GM18951 (cell line): Measurements from ENCODE around the gene FRYL.
"Not testable (repeated sequence)": the region's sequence is repeated elsewhere in the genome, so short reads cannot be mapped to it uniquely, and the experiment has no call there.

ENCODE experiments used
- POLR2A ChIP-seq: IDR thresholded peaks from 4 replicates; pipeline ENCODE4 v1.6.1; 2011; ENCODE audit warnings: mild to moderate bottlenecking; ENCODE audit not compliant: insufficient read length, insufficient read depth; ENCODE audit errors: extremely low read depth
- in situ Hi-C: fragments of 300-500 bp; cut with MboI; formaldehyde crosslinking; loops from one replicate; pipeline ENCODE4 v1.12.0; 2022; ENCODE audit warnings: low sequenced_read_pairs, mixed read lengths, inconsistent platforms; ENCODE audit not compliant: unreplicated experiment

FRYL gene

DNA sequence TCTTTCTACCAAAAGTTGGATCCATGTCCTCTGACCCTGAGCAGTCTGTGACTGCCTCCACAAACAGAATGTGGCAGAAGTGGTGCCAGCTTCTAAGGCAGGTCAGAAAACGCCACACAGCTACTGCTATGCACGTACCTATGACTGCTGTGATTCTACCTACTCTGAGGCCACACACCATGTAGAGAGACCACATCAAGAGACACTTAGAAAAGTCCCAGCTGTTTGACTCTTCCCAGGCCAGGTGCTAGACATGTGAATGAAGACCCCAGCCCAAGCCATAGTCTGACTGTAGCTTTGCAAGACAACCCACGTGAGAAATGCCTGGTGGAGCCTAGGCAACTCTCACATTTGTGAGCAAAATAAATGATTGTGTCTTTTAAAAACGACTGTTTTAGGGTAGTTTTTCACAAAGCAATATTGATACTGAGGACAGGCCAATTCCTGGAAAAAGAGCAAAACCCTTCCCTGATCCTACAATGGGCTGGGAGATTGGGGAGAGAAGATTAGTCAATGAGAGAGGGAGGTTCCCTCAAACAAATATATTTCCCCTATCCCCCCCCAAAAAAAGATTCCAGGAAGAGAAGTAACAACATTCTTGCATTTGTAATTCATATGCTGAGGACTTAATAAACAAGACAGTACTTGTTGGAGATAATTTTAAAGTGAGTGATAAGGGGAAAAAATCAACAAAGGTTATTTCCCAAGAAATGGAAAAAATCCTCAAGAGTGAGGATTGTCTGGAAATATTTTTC lies 33.3 kb downstream of the FRYL start:
- TF ChIP-seq POLR2A: no peak
- in situ Hi-C loops: no loop called here

DNA sequence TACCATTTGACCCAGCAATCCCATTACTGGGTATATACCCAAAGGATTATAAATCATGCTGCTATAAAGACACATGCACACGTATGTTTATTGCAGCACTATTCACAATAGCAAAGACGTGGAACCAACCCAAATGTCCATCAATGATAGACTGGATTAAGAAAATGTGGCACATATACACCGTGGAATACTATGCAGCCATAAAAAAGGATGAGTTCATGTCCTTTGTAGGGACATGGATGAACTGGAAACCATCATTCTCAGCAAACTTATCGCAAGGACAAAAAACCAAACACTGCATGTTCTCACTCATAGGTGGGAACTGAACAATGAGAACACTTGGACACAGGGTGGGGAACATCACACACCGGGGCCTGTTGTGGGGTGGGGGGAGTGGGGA lies 34.9 kb downstream of the FRYL start:
- in situ Hi-C loops: not testable (repeated sequence)

DNA sequence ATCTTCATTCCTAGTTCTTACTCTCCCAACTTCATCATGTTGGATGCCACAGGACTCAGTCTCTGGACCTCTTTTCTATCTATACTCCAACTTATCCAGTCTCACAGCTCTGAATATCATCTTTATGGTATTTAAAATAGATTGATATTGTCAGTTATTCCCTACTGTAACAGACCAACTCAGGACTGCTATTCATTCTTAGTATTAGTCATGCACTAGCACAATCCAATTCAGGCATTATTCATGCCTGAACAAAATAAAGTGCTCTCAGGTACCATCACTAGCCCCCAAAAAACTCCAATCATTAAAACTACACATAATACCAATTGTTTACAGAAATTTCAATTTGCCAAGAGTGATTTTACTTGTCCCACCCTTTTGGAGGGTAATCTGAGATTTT lies 37.7 kb downstream of the FRYL start:
- TF ChIP-seq POLR2A: no peak
- in situ Hi-C loops: no loop called here

DNA sequence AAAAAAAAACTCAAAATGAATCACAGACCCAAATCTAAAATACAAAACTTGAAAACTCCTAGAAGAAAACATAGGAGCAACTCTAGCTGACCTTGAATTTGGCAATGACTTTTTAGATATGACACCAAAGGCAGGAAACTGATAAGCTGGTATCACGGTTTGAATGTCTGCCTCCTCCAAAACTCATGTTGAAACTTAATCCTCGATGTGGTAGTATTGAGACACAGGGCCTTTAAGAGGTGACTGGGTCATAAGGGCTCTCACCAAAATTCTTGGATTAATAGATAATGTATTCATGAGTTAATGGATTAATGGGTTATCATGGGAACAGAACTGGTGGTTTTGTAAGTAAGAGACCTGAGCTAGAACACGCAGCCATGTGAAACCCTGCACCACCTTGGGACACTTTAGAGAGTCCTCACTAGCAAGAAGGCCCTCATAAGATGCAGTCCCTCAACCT lies 40.5 kb downstream of the FRYL start:
- no peak for TF ChIP-seq POLR2A
- in situ Hi-C loops: no loop called here

DNA sequence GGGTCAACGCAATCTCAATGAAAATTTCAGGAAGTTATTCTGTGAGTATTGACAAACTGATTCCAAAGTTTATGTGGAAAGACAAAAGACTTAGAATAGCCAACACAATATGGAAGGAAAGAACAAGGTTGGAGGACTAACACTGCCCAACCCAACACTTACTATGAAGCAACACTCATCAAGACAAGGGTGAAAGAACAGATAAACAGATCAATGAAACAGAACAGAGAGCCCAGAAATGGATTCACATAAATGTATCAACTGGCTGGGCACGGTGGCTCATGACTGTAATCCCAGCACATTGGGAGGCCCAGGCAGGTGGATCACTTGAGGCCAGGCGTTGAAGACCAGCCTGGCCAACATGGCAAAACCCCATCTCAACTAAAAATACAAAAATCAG lies 41.2 kb downstream of the FRYL start:
- in situ Hi-C loops: no loop called here

DNA sequence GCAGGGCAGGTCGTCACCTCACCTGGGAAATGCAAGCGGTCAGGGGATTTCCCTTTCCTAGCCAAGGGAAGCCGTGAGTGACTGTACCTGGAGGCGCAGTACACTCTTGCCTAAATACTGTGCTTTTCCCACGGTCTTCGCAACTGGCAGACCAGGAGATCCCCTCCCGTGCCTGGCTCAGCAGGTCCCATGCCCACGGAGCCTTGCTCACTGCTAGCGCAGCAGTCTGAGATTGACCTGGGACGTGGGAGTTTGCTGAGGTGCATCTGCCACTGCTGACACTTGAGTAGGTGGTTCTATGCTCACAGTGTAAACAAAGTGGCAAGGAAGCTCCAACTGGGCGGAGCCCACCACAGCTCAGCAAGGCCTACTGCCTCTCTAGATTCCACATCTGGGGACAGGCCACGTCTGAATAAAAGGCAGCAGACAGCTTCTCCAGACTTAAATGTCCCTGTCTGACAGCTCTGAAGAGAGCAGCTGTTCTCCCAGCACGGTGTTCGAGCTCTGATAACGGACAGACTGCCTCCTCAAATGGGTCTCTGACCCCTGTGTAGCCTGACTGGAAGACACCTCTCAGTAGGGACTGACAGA lies 51.1 kb downstream of the FRYL start:
- in situ Hi-C loops: not testable (repeated sequence)

More for the DNA sequence above, 41.2 kb downstream of the FRYL start:
- no peak for TF ChIP-seq POLR2A

DNA sequence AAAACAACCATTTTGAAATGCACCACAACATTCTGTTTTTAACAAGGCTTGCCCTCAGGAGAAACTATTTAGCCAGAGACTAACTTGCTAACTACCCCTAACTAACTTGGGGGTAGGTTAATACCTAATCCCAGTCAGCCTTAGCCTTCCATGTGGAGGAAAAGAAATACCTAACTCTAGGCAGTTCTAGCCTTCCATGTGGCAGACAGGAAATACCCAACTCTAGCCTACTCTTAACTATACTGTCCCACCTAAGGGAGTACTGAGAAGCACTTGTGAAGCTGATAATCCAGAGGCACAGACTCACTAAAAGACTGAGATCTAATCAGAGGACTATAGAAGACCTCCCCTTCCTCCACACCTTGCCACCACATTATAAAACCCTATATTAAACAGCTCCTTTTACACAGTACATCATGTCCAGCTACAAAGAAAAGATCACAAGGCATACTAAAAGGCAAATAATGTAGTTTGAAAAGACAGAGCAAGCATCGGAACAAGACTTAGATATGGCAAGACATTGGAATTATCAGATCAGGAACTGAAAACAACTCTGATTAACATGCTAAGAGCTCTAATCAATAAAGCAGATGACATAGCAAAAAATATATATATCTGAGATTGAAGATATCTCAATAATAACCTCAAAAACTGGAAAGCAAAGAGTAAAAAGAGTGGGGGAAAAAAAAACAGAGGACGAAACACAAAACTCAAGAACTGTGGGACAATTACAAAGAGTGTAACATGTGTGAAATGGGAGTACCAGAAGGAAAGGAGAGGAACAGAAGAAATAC lies 52.2 kb downstream of the FRYL start:
- in situ Hi-C loops: no loop called here
- no peak for TF ChIP-seq POLR2A

DNA sequence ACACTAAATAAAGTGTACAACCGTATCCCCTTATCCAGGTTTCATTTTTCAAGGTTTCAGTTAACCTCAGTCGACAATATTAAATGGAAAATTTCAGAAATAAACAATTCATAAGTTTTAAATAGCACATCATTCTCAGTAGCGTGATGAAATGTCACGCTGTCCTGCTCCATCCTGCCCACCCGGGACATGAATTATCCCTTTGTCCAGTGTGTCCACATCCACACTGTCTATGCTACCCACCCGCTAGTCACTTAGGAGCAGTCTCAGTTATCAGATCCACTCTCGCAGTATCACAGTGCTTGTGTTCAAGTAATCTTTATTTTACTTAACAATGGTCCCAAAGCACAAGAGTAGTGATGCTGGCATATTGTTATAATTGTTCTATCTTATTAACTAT lies 54.7 kb downstream of the FRYL start:
- in situ Hi-C loops: no loop called here
- TF ChIP-seq POLR2A: no peak

DNA sequence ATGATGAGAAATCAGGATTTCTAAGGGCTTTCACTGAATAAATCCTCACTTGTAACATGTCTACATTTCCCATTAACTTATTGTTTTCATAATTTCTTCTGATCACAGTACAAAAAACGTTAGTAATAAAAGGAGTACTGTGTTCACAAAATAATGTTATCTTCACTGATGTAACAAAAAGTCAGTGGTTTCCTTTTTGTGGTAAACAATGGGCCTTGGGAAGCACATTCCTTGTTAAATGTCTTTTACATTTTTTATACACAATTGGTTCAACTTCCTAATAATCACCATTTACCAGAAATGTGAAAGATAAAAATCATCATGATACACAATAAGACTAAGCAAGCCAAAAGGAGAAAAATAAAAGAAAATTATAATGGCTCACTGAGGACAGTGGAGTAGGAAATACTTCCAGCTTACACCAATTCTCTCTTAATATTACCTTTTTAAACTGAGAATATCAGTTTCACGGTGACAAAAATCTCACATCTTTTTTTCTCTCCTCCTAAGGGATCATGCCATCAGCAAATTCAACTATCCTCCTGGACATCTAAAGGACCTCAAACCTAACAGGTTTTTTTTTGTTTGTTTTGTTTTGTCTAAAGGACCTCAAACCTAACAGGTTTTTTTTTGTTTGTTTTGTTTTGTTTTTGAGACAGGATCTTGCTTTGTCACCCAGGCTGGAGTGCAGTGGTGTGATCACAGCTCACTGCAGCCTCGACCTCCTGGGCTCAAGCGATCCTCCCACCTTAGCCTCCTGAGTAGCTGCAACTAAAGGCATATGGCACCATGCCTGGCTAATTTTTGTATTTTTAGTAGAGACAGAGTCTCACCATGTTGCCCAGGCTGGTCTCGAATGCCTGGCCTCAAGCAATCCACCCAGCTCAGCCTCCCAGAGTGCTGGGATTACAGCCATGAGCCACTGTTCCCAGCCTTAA lies 57.3 kb downstream of the FRYL start:
- no peak for TF ChIP-seq POLR2A
- in situ Hi-C loops: no loop called here

DNA sequence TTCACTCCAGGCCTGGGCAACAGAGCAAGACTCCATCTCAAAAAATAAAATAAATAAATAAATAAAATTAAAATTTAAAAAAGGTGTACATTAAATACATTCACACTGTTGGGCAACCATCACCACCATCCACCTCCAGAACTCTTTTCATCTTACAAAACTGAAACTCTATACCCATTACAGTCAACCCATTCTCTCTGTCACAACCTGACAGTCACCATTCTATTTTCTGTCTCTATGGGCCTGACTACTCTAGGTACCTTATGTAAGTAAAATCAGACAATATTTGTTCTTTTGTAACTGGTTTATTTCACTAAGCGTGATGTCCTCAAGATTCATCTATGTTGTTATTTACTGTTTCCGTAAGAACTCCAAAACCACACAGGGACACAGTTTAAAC lies 59.6 kb downstream of the FRYL start:
- in situ Hi-C loops: no loop called here
- TF ChIP-seq POLR2A: no peak

DNA sequence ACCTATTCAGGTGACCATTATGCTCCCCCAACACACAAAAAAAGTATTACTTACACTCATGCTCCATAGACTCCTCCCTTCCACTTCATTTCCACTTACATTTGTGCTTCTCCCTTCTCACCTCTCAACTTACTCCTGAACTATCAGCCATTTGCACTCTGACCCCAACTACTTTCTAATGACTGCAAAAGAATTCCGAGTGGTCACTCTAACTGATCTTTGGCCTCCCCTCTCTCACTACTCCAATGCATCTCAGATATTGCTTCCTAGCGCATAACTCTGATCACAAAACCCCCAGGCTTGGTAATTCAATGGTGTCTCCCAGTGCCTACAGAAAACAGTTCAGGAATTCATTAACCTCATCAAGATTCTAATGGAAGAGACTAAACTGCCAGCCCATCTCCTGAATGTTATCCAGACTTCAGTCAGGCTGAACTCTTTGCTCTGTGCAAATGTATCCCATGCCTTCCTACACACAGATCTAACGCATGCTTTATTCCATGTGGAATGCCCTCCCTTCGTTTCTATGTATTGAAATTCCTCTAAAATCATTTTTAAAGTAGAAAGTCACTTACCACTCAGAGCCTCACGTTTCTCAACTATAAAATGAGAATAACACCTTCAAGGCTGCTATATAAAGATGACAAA lies 61.1 kb downstream of the FRYL start:
- in situ Hi-C loops: no loop called here
- no peak for TF ChIP-seq POLR2A

DNA sequence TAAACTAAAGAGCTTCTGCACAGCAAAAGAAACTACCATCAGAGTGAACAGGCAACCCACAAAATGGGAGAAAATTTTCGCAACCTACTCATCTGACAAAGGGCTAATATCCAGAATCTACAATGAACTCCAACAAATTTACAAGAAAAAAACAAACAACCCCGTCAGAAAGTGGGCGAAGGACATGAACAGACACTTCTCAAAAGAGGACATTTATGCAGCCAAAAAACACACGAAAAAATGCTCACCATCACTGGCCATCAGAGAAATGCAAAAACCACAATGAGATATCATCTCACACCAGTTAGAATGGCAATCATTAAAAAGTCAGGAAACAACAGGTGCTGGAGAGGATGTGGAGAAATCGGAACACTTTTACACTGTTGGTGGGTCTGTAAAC lies 63.8 kb downstream of the FRYL start:
- in situ Hi-C loops: not testable (repeated sequence)
